ENCODE results near the gene FGF9. TPM values are rescaled to one million over a fixed set of nuclear protein-coding genes. Genes with fewer than 3 reads are reported as not detected.
A peak's percentile ranks its signal among the peaks of the same experiment; 100 is the strongest.

Gene FGF9
- total and polyA plus RNA-seq, 2 donors (not counting 1 experiment from before 2014, with no cell fraction given), result 0.13 to 3.0 TPM

GRCh38 chr13:21637296-21637695, 33.6 kb upstream of the FGF9 start:
- Mint-ChIP-seq H3K27me3 (peaks cover 6% of the 10 kb centered on the region), H3K4me1 (peaks cover 2% of the 10 kb centered on the region), H3K9me3 (ENCODE audit: insufficient read depth) (no peaks in the 10 kb centered on the region), H3K4me3 (peak overlapping the region; percentile 6), H3K27ac (no peak overlapping the region)
- Histone ChIP-seq H3K9ac (ENCODE audit: low read length) (no peak overlapping the region), H4K20me1 (ENCODE audit: control insufficient read depth, insufficient read depth, low read length, poor library complexity, severe bottlenecking) (no peaks in the 10 kb centered on the region), H2AFZ (ENCODE audit: insufficient read depth, low read depth, low read length, poor library complexity, severe bottlenecking) (peak overlapping the region; percentile 4), H3K79me2 (ENCODE audit: control insufficient read depth, insufficient read depth, low read length) (no peaks in the 10 kb centered on the region), H3K9me3 (ENCODE audit: control extremely low read depth in 1 of 3, control insufficient read depth in 2 of 3, insufficient read depth in 1 of 3, low read length in 2 of 3) (no peaks in the 10 kb centered on the region), H3K4me3 (ENCODE audit: control extremely low read depth in 1 of 5, extremely low read depth in 1 of 5, insufficient read depth in 1 of 5, low read depth in 2 of 5, low read length in 4 of 5) (peak overlapping the region in 1 of 5 experiments; percentile 1), H3K4me2 (replicated peaks; ENCODE audit: low read depth, low read length, poor library complexity, severe bottlenecking) (no peak overlapping the region), H3K27ac (ENCODE audit: low read length in 2 of 2) (no peak overlapping the region), H3K4me1 (ENCODE audit: control insufficient read depth in 2 of 2, insufficient read depth in 2 of 2, low read length in 2 of 2) (no peaks in the 10 kb centered on the region), H3K27me3 (replicated peaks in 1 of 4; ENCODE audit: control extremely low read depth in 1 of 4, control insufficient read depth in 3 of 4, insufficient read depth in 4 of 4, low read length in 3 of 4) (peaks cover 0 to 8% (median 0%) of the 10 kb centered on the region in 4 experiments), H3K36me3 (replicated peaks in 1 of 2; ENCODE audit: control extremely low read depth in 1 of 2, control insufficient read depth in 1 of 2, extremely low read depth in 1 of 2, insufficient read depth in 2 of 2, low read length in 1 of 2) (no peaks in the 10 kb centered on the region)
- POLR2A ChIA-PET, result no interaction called here
- no peak for ATAC-seq (ENCODE audit: low read depth)
- peak; percentile 10 for DNase-seq
- CTCF ChIA-PET, result interaction anchor here (1.0 to 7.2 kb wide), 18 partner anchors 14 to 1383 kb away, joined by 3 to 70 read pairs (median 4); partner anchors contain the start of genes FGF9 and MICU2
- intact Hi-C loops (cut with micrococcal nuclease), result loop anchor here (5.0 kb wide), 3 partner anchors 660 to 1160 kb away; no protein-coding TSS in a partner anchor
- TF ChIP-seq CTCF (IDR thresholded peaks at IDR 0.05) (no peak), EZH2 (IDR thresholded peaks at IDR 0.05; ENCODE audit: borderline replicate concordance, insufficient read depth, low read depth, low read length, poor library complexity, severe bottlenecking) (no peak)
- WGBS (ENCODE audit: insufficient coverage), result 66% methylated on average over 7 of the region's 13 CpGs
